HG02938 (cell line): ENCODE data around the gene RPL35.

Experiments
- ATAC-seq: cut with Tn5 transposase; IDR thresholded peaks from one replicate; pipeline ENCODE4 v1.9.1; 2021; ENCODE audit warnings: mild to moderate bottlenecking, moderate library complexity; ENCODE audit not compliant: unreplicated experiment

Gene RPL35

DNA sequence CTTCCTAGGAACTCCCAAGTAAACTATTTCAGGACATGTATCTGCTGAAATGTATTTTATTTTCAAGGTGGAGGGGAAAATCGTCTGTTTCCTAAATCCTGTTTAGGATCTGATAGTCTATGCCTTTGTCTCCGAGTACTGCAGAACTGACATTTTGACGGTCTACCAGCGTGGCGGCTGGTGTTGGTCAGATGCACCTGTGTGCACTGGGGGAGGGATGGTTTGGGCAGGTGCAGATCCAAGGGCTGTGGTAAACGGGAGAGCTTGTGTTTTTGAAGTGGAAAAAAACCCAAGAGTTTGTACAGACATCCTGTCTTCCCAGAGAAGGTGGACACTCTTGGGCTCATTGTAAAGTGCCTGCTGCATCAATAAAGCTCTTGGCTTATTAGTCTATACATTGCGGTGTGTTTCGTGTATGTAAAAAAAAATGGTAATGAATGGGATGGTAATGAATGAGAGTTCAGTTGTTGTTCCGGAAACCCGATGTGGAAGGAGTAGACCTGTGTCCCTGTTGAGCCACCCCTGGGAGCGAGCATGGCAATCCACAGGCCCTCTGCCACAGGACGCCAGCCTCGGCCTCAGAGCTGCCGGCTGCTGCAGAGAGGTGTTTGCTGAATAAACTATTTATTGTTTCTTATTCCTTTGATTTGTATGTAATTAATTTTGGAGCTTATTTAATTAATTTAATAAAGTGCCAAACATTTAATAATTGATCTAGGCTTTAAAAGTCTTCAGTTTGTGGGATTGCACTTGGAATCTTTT, 15.4 kb upstream of the RPL35 start:
- no peak for ATAC-seq

DNA sequence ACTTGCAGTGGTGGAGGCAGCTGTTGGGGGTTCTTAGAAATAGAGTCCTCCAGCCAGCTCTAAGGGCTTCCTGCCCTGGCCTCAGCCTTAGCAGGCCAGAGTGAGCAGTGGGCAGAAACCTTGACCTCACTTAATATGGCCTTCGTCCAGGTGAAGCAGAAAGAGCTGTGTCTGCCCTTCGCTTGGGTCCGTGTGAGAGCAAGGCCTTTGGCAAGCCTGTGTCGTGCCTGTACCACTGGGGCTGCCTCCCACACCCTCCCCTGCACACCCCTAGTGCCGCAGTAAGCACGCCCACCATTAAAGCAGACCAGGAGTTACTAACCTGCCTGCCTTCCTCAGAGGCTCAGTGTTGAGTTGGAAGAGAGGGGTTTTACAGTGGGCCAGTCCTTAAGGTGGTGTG, 13.7 kb upstream of the RPL35 start:
- ATAC-seq, result no peak

GRCh38 chr9:124873664-124874063, 11.9 kb upstream of the RPL35 start:
- no peak for ATAC-seq

GRCh38 chr9:124871156-124871561, 9.4 kb upstream of the RPL35 start:
- ATAC-seq, result no peak

DNA sequence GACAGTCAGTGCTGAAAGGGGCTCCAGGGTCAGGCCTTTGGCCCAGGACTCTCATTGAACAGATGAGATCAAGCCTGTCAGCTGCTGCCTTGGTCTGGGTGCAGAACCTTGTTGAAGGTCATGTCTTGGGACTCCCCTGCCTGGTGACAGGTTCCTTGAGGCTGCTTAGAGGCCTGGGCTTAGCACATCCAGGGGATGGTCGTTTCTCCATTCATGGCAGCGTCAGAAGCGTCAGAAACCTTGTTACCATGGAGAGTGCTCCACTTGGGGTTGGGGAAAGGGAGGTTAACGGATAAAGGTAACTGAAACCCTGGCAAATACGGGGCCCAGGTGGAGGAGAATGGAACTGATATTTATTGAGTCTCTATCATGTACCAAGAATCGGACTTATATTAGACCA, 9.0 kb upstream of the RPL35 start:
- no peak for ATAC-seq

DNA sequence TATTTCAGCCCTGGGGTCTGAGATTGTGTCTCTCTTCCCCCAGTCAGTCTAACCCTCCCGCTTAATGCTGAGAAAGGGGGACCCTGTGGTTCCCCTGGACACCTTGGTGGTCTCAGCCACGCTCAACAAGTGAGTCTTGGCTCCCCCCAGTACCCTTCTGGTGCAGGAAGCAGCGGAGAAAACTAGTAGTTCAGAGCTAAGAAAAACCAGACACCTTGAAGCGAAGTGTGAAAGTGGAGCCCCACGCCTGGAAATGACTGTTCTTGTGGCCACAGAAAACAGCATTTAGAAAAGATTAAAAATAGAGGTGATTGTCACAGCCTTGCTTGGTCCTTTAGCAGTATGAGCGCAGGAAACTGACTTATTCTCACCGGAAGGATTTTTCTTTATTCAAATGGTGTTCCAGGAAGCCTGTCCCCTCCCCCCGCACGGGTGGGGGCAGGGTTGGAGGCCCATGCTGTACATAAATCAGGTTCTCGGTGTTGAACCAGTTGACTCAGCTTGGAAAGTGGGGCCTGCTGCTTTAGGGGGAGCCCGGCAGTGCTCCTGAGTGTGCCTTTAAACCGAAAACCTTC, 8.3 kb upstream of the RPL35 start:
- peak; percentile 43 for ATAC-seq

DNA sequence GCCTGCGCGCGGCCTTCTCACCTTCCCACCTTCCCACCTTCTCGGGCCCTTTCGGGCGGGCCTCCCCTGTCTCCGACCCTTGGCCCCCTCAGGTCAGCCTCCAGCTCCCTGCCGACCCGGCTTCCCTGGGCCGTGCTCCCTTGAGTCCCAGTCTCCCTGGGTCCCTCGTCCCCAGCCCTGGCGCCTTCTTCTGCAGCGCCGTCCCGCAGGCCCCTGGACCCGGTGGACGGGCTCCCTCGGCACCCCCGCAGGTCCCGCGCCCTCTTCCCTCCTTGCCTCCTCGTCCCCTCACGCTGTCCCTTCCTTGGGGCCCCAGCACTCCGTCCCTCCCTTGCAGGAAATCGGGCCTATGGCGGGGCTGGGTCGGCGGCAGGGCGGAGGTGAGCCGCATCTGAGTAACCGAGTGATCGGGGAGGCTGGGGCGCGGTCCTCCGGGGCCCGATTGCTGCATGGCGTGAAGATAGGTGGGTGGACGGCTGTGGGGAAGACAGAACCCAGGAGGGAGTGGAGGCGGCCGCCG, 7.8 kb upstream of the RPL35 start:
- peak; percentile 6 for ATAC-seq

DNA sequence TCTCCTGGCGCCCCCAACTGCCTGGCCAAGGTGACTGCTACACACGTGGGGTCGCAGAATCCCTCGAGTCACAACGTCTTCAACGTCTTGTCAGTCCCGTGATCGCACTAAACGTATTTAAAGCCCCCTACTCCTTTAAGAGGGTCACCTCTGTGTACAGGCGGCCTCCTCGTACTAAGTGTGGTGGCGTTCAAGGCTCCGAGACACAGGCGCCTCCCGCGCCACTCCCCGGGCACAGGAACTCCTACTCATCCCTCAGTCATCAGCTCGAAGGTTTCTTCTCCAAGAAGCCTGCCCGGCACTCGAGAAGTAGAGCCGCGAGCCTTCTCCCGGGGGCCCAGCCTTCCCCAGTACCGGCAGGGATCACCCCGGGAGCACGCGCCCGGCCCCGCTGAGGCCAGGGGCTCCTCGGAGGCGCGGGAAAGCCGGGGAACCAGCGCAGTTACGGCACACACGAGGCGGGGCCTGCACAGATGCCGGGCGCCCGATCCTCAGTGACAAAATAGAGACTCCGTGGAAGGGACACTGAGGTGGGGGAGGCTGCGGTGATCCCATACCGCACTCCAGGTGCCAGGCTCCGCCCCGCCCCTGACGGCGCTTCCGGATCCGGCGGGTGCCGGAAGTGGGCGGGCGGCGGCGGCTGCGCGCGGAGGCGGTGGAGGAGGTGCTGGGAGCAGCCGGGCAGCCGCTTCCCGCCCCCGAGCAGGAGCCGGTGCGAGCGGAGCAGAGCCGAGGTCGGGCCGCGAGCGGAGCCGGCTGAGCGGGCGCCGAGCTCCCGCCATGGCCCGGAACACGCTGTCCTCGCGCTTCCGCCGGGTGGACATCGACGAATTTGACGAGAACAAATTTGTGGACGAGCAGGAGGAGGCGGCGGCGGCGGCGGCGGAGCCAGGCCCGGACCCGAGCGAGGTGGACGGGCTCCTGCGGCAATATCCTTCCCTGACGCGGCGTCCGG, 7.0 kb upstream of the RPL35 start:
- peak; percentile 38 for ATAC-seq

- ATAC-seq, result no peak
Measured at GRCh38 chr9:124863371-124863871, 1.7 kb upstream of the RPL35 start.

DNA sequence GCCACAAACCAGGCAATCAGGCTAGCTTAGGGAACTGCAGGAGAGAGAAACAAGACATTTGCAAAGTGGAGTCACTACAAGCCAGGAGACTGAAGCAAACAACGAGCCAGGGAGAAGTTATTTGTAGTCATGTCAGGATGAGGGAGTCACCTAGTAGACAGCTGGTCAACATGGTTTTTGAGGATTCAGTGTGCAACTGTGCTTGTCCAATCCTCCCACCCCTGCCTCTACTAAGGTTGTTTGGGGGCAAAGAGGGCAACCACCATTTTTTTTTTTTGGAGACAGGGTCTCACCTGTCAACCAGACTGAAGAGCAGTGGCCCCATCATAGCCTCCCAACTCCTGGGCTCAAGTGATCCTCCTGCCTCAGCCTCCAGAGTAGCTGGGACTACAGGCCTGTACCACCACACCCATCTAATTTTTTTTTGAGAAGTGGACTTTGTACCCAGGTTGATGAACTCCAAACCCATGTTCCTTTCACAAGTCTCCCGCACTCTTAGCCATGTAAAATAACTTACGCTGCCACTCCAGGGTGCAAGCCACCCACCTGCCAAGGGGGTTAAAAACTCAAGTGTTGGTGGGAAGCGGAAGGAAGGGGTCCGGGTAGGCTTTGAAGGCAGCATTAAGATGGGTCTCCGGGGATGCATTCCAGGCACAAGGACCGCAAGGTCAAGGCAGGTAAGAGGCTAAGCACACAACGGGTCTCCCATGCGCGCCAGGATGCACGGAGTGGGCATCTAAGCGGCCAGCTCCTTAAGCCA, 995 bp downstream of the RPL35 start:
- no peak for ATAC-seq

GRCh38 chr9:124859803-124860581, 1.8 kb downstream of the RPL35 start:
- no peak for ATAC-seq

DNA sequence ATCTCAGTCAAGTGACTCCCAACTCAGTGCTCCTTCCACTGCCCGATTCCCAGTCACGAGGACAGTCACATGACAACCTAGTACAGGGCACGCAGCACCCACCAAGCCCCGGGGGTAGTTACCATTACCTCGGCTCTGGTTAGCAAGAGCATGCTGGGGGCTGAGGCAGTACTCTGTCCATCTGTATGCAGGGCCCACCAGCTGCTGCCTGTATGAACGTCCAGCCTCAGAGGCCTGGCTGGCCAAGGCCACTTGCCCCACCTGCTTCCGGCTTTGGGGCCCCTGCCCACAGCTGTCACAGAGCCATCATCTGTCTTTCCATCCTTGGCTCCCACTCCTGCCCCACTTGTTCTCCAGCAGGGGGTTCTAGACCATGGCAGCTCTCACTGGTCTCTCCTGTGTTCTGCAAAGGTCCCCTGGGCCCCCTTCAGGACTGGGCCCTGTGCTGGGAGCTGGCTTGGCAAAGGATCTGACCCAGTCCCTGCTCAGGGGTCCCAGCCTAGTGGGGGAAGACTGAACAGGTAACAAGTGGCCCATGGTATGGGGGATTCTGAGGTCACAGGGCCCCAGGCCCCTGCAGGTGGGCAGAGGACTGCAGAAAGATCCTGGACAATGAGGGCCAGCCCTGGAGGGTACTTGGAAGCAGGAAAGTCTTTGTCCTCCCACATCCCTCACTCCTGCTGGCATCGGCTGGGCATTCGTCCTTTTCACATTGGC, 3.3 kb downstream of the RPL35 start:
- ATAC-seq, result no peak

GRCh38 chr9:124857533-124858162, 4.1 kb downstream of the RPL35 start:
- no peak for ATAC-seq

- ATAC-seq, result no peak
Measured at GRCh38 chr9:124855944-124856765, 5.6 kb downstream of the RPL35 start.

- no peak for ATAC-seq
Measured at GRCh38 chr9:124855566-124855943, 6.2 kb downstream of the RPL35 start.

GRCh38 chr9:124854822-124855221, 6.9 kb downstream of the RPL35 start:
- ATAC-seq, result no peak

DNA sequence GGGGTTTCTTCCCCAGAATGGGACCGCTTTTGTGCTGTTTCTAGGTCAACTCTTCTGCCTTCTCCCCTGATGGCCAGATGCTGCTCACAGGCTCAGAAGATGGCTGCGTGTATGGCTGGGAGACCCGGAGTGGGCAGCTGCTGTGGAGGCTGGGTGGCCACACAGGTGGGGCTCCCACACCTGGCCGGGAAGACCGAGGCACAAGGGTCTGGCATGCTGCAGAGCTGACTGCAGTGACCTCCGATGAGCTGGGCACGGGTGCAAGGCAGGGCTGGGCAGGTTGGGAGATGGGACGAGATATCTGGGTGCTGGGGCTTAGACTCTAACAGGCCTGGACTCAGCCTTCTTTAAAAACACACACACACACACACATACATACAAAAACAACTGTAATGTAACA, 7.6 kb downstream of the RPL35 start:
- no peak for ATAC-seq

DNA sequence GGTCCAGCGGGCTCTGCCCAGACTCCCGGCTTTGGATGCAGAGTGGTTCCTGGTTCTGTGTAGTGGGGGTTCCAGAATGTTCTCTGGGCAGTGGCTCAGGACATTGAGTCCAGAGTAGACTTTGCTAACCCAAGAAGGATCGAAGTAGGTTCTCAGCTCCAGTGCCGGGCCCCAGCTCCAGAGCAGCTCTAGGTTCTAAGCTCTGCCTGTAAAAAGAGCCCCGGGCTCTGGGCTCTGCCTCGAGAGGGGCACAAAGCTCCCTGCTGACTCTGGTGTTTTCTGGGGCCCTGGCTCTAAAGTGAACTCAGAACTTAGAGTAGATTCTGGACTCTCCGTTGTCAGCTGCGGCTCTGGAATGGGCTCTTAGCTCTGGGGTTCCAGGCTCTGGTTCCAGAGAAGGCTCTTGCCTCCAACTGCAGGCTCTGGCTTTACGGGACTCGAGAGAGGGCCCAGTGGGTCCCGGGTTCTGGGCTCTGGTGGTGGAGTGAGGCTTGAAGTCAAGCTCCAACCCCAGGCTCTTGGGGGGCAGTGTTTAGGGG, 8.1 kb downstream of the RPL35 start:
- ATAC-seq, result no peak
